ENCODE data around the gene MGARP.
"Not testable (repeated sequence)": the region's sequence is repeated elsewhere in the genome, so short reads cannot be mapped to it uniquely, and the experiment has no call there.

Gene MGARP

DNA sequence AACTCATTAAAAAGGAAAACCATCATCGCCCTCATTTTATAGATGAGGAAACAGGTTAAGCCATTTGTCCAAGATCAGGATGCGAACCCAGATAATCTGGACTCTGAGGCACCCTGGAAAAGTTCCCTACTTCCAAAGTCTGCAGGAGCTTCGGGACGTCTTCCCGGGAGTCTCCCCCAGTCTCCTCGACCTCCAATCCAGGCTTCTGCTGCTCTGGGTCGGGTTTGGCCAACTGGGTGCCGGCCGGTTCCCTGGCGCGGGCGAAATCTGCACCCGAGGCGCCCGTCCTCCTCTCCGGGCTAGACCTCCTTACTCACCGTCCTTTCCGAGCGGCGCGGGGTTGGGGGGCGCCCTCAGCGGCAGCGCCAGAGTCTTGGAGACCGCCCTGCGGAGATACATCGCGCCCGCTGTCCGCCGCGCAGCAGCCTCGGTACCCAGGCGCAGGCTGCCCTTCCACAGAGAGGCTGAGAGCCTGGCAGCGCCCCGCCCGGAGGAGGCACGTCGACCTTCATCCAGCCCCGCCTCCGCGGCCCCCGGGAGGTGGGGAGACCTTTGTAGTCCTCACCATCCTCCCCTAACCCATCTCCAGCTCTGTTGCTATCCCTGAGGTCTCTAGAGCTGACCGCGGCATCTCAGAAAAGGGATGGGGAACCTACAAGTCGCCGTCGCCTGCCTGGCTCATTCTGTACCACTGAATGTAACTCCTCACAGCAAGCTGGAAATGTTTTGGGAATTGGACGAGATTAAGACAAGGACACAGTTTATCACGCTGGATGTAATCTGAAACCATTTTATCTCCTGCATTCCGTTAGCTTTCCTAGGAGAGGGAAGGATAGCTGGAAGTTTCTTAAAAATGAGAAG, at the start of gene MGARP:
Gene MGARP, minus strand, starts transcription at position 466 of the 861 bp plus-strand sequence. Its CDS starts 67 bp downstream, at position 399.
- no peak for DNase-seq

DNA sequence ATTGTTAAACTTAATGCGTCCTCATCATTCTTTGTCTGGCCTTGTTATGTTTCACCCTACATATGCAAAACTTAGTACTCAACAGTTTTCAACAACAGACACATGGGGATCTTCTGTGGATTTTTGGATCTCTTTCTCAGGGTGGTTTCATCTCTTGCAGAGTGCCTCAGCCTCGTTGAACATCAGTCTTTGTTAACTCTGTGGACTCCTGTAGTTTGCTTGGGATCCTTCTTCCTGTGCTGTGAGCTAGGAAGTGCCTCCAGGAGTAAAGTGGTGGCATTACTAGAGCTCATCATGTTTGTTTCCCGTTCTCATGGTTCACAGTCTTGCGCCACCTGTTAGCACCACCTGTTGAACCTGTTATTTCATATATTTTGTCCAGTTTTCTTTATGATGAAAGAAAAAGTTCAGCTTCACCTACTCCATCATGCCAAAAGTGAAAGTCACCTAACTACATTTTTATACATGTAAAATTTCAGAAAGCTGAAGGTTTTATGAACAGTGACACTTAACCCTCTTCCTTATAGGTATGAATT, 49.7 kb upstream of the MGARP start:
- no peak for DNase-seq

- no peak for DNase-seq
Measured at GRCh38 chr4:139324620-139325019, 44.6 kb upstream of the MGARP start.

GRCh38 chr4:139322541-139322940, 42.5 kb upstream of the MGARP start:
- not testable (repeated sequence) for DNase-seq

DNA sequence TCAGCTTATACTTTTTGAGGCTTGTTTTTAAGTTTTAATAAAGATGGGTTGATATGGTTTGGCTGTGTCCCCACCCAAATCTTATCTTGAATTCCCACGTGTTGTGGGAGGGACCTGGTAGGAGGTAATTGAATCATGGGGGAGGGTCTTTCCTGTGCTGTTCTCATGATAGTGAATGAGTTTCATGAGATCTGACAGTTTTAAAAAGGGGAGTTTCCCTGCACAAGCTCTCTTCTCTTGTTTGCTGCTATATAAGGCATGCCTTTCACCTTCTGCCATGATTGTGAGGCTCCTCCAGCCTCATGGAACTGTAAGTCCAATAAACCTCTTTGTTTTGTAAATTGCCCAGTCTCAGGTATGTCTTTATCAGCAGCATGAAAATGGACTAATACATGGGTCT, 42.0 kb upstream of the MGARP start:
- not testable (repeated sequence) for DNase-seq

DNA sequence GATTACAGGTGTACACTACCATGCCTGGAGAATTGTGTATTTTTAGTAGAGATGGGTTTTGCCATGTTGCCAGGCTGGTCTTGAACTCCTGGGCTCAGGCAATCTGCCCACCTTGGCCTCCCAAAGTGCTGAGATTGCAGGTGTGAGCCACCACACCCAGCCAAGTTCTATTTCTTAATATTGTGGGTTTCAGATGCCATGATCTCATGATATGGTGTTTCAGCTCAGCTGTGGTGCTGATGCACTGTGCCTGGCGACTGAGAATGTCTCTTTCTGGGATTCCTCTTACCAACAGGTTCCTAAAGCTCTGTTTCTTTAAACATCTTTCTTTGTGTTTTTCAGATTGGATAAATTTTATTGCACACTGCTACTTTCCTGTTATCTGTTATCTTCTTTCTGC, 39.5 kb upstream of the MGARP start:
- no peak for DNase-seq

DNA sequence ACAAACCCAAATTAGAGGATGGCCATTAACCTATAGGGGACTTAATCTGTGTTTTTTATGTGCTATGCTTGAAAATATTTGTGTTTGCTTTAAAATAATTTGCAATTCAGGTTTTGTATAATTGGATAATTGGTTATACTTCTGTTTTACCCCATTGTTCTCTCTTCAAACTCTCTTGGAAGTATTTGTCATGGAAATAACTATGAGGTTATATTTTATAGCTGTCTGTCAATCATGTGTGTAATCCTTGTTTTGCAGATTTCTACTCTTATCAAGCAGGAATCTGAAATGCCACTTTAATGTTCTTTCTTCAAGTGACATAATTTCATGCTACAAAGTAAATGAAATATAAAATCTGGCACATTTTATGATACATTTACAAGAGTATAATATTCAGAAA, 37.6 kb upstream of the MGARP start:
- no peak for DNase-seq

GRCh38 chr4:139316733-139317132, 36.7 kb upstream of the MGARP start:
- DNase-seq = no peak

DNA sequence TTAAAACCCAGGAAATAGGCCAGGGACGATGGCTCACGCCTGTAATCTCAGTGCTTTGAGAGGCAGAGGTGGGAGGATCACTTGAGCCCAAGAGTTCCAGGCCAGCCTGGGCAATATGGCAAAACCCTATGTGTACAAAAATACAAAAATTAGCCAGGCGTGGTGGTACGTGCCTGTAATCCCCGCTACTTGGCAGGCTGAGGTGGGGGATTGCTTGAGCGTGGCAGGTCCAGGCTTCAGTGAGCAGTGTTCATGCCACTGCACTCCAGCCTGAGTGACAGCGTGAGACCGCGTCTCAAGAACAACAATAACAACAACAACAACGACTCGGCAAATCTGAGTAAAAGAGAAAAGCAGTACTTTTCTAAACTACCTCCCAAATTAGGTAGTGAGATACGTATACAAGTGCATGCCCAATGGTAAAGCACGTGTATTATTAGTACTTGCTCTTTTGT, 35.2 kb upstream of the MGARP start:
- no peak for DNase-seq

DNA sequence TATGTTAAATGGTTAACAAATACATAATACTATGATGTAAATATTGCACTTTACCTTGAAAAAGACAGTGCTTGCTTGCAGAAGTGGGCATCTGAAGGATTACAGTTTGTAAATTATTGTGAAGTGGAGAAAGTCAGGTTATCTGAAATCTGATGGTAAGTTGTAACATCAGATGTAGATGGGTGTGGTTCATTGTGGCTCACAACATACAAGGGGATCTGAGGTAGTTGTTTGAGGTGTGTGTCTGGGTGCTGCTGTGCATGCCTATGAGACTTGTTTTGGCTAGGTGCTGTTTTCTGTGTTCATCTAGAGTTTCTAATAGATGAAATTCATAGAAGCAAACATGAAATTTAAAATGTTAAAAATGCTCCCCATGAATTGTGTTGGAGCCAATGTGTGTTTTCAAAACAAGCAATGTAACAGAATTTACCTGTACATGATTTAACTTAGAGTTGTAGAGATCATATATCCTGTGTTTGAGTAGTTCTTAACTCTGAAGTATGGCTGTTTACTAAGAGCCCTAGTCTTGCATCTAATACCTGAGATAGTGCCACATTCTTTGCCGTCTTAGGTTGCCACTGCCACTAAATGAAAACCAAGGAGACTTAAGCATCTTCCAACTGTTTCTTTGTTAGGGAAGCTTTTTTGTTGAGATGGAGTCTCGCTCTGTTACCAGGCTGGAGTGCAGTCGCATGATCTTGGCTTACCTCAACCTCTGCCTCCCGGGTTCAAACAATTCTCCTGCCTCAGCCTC, 34.2 kb upstream of the MGARP start:
- DNase-seq = no peak

- not testable (repeated sequence) for DNase-seq
Measured at GRCh38 chr4:139313414-139313813, 33.4 kb upstream of the MGARP start.

DNA sequence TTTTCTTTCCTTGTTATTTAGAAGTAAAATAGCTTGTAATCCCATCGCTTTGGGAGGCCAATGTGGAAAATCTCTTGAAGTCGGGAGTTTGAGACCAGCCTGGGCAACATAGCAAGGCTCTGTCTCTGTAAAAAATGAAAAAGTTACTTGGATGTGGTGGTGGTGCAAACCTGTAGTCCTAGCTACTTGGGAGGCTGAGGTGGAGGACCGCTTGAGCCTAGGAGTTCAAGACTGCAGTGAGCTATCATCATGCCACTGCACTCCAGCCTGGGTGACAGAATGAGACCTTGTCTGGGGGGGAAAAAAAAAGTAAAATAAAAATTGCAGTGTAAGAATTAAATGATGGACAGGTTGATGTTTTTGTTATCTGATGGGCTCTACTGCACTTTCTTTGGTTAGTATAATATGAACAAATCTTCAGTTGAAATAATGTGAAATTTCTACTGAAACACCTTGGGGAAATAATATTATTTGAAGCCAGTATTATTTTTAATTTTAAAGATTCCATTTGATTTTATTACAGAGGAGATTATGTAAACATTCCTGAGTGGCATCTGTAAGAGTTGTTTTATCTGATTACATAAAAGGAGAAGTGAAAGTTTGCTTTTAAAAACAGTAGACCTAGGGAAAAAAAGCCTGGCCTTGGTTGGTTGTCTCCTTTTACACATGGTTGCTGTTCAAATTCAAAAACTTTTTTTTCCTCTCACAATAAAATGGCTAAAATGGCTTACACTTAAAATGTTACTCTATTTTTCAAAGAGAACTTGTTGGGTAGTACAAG, 32.7 kb upstream of the MGARP start:
- no peak for DNase-seq

GRCh38 chr4:139311909-139312308, 31.9 kb upstream of the MGARP start:
- no peak for DNase-seq

DNA sequence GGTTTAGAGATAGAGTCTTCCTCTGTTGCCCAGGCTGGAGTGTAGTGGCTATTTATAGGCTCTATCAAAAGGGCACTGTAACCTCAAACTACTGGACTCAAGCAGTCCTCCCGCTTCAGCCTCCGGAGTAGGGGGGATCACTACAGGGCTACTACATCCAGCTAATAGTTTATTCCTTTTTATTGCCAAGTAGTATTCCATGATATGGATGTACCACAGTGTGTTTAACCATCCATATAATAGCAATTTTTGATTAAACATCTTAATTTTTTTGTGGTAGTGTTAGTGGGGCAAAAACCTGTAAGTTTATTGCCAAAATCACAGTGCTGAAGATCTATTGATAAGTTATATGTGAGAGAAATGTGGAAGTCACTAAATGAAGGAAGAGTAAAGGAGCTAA, 24.9 kb upstream of the MGARP start:
- DNase-seq = no peak

GRCh38 chr4:139301821-139302611, 22.0 kb upstream of the MGARP start, which contains the start of gene NDUFC1:
NDUFC1 (minus strand) TSS chr4:139302477; CDS start chr4:139295798, 6,679 bp downstream.
- DNase-seq = peak; percentile 20

DNA sequence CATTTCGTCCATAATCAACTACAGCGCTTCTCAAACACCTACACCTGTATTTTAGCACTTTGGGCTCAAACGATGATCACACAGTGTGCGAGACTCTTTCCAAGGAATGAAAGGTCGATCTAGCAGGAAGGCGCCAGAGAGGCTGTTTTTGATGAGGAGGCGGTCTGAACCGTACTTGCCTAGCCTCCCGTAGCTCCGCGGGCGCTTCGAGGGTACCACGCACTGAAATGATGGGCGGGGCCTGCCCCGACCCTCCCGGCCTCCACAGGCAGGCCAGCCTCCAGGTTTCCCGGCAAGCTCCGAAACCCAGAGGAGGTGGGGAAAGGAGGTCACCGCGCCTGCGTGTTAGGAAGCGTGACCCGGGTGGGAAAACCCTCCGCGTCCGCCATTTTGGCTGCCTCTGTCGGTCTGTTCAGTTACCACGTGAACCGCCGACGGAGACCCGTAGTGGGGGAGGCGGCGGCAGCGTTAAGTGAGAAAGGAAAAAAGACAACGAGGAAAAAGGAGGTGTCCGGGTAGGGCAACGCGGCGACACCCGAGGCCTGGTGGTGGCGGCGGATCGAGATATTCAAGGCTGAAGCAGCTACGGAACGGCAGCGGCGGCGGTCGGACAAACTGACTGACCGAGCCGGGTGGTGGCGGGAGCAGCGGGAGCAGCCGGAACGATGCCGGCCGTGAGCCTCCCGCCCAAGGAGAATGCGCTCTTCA, 21.2 kb upstream of the MGARP start, which contains the start of gene NAA15:
Gene NAA15, plus strand, starts transcription at position 393 of the 708 bp plus-strand sequence. Its CDS starts 273 bp downstream, at position 666.
- DNase-seq = peak; percentile 98

DNA sequence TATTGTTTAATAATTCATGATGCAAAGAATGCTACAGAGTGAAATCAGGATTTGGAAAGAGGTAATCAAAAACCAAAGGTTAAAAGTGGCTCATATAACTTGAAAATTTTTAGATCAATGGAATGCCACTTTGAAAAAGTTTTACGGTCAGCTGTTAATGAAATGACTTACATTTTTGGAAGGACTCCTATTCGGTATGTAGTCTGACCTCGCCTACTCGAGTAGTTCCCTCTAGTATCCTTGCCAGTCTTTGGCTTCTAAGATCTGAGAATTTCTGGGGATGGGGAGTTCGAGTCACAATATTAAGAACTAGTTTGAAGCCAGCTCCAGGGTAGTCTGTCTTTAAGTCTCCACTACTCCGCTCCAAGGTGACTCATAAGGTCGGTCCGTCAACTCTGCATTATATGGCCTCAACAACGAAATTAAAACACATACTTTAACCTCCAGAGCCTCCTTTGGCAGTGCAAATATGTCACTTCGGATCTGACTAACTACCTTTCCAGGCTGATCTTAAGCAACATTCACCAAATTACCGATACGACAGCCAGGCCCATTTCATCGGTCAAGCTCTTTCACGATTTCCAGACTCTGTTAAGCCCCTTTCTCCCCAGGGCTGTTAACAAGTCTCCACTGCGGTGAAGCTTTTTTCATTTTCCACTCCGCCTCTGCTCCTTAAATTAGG, 20.5 kb upstream of the MGARP start:
- peak; percentile 57 for DNase-seq

GRCh38 chr4:139299536-139299935, 19.5 kb upstream of the MGARP start:
- DNase-seq = no peak

GRCh38 chr4:139297001-139297410, 17.0 kb upstream of the MGARP start:
- no peak for DNase-seq

DNA sequence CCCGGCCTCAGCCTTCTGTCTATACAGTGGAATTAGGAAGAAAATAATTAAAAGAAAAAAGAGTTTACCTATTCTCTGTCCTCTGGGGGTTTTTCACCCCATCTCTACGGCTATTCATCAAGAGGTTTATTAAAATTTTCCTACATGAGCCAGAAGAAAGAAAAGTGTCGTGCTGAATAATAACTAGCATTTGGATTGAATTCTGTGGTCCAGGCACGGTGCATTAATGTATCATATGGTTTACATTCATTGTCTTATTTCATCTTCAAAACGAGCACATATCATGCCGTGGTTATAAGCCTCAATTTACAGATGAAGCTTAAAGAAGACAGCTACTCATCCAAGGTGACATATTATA, 15.9 kb upstream of the MGARP start:
- DNase-seq = no peak
